Measurements from ENCODE around the gene STK4.

Gene STK4

DNA sequence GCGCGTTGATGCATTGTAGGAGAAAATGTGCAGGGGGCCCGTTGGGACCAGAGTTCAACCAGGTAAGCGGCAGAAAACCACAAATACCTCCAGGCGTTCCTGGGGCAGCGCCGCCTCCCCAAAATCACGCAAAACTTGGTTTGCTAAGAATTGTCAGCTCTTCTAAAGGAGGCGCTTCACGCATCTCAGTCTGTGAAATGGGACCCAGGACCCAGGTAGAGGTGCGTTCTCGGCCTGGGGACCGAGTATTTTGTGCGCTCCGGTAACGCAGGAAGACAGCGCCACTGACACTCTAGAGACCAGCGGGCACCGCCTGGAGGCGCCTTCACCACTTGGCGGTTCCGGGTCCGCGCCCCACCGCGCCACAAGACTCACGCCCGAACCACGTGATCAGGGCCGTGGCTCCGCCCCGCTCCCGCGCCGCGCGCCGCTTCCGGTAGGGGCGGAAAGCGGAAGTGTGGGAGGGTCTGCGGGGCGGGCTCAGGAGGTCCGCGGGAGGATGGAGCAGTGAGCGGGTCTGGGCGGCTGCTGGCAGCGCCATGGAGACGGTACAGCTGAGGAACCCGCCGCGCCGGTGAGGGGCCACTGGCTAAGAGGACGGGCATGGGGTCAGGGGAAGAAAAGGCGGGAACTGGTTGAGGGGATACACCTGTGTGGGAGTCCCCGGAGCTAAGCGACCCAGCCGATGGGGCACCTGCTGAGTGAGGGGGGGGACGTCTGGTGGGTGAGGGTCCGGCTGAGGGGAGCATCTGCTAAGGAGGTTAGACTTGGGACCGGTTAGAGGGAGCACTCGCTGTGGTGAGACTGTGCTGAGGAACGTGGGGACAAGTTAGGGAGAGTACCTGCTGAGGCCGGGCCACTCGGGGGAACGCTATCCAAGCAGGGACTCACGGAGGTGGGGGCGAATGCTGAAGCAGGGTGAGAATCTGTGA, at the start of gene STK4:
STK4 (plus strand) TSS at position 483 of the 932 bp plus-strand sequence; CDS start at position 540, 57 bp downstream.
- peak; percentile 90 for DNase-seq (ENCODE audit: low spot score)

GRCh38 chr20:44916586-44916985, 49.7 kb upstream of the STK4 start:
- no peak for DNase-seq (ENCODE audit: low spot score)

DNA sequence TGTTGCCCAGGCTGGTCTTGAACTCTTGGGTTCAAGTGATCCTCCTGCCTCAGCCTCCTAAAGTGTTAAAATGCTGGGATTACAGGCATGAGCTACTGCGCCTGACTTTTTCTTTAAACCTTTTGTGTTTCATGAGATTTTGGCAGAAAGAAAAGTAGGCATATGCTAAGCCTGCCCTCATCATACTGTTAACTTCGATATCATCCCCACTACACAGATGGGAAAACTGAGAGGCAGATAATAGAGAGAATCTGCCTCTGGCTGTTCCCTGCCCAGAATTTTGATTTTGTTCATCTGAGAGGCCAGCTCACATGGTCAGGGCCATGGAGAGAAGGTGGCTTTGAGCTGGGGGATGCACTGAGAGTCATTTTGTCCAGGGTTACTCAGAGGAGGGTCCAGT, 48.9 kb upstream of the STK4 start:
- DNase-seq (ENCODE audit: low spot score): no peak

DNA sequence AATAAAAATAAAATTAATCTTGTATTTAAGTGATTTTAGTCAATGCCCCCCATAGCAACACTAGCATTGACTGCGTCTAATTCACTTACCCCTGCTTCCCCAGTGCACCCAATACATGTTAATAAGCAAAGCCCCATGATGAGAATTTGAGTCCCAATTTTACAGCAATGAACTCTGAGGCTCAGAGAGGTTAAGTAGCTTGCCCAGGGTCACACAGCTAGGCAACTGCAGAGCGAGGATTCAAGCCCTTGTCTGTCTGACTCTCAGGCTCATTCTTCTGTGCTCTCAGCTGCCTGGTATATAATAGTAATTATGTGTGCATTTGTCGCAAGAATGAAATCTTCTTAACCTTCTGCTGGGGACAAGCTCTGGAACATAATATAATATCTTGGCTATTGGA, 48.0 kb upstream of the STK4 start:
- no peak for DNase-seq (ENCODE audit: low spot score)

GRCh38 chr20:44918761-44919160, 47.6 kb upstream of the STK4 start:
- no peak for DNase-seq (ENCODE audit: low spot score)

- no peak for DNase-seq (ENCODE audit: low spot score)
Observed at GRCh38 chr20:44921447-44921846, 44.9 kb upstream of the STK4 start.

- no peak for DNase-seq (ENCODE audit: low spot score)
Observed at GRCh38 chr20:44924541-44924940, 41.8 kb upstream of the STK4 start.

GRCh38 chr20:44928595-44928994, 37.7 kb upstream of the STK4 start:
- DNase-seq (ENCODE audit: low spot score): no peak

- DNase-seq (ENCODE audit: low spot score): no peak
Observed at GRCh38 chr20:44930517-44931168, 35.7 kb upstream of the STK4 start.

- DNase-seq (ENCODE audit: low spot score): no peak
Observed at GRCh38 chr20:44931911-44932310, 34.4 kb upstream of the STK4 start.

GRCh38 chr20:44932916-44933315, 33.4 kb upstream of the STK4 start:
- no peak for DNase-seq (ENCODE audit: low spot score)

DNA sequence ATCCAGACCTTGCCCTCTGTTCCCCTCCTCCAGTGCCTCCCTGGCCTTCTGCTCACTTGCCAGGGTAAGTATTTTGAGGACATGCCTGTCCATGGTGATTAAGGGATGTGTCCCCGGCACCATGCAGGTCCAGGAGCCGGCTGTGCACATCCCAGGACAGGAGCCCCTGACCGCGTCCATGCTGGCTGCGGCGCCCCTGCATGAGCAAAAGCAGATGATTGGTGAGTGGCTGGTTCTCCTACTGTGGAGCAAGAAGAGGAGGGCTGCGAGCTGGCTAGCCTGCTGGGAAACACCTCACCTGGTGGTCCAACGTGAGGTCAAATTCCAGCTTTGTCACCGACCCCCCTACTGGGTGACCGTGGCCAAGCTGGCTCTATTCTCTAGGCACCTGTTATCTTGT, 29.8 kb upstream of the STK4 start:
- no peak for DNase-seq (ENCODE audit: low spot score)

DNA sequence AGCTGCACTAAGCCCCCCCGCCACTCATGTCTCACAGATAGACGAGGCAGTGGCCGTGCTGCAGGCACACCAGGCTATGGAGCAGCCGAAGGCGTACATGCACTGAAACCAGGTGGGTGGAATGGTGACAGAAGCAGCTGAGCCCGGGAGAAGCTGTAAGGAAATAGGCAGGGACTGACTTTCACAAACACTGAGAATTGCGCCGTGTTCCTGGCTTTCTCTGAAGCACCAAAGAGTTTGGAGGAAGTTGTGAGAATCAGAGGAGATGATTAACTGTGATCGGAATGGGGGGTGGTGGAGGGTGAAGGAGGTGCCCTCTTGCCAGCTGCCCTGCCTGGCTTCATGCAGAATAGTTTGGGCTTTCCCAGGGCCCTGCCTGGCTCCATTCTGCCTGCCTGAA, 27.7 kb upstream of the STK4 start:
- DNase-seq (ENCODE audit: low spot score): no peak

GRCh38 chr20:44941120-44941691, 25.1 kb upstream of the STK4 start:
- no peak for DNase-seq (ENCODE audit: low spot score)

DNA sequence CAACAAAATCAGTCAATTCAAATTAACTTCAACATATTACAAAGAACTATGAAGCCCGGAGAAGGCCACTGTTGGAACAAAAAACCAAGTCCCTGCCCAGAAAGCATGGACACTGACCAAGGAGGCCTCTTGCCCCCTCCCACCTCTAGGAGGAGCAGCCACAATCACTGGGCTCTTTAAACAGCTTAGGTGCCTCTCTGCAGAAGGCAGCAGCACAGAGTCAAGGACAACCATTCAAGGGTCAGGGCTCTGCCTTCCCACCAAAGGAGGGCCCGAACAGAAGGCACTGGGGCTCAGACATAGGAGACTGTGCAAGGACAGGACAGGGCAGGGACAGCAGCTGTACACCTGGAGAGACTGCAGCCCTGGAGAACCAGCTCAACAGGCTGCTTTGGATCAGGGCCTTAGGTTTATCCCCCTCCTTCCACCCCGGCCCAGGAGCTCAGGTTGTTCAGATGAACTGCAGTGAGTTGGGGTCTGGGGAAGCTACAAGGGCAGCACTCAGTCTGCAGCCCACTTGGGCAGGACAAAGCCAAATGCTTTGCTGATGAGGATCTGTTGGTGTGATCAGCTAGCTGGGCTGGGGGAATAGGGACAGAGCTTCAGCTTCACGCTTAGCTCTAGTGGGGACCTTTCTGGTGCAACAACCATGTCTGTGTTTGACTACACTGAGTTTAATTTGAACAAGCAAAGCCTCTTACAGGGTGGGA, 23.9 kb upstream of the STK4 start:
- no peak for DNase-seq (ENCODE audit: low spot score)

DNA sequence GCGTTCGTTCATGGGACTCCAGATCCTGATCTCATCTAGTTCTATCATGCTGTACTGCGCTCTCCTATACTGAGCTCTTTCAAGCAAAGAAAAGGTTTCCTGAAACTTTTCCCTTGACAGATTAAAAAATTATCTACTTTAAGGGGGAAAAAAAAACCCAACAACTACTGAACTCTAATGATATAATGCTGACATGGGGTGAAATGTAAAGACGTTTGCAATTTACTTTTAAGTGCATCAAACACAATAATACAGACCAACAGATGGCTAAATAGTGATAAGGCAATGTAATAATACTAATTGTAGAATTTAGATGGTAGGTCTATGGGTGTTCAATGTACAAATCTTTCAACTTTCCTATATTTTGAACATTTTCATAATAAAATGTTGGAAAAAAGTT, 22.5 kb upstream of the STK4 start:
- DNase-seq (ENCODE audit: low spot score): no peak

GRCh38 chr20:44945261-44945660, 21.1 kb upstream of the STK4 start:
- no peak for DNase-seq (ENCODE audit: low spot score)

GRCh38 chr20:44946271-44946852, 19.9 kb upstream of the STK4 start:
- DNase-seq (ENCODE audit: low spot score): no peak

DNA sequence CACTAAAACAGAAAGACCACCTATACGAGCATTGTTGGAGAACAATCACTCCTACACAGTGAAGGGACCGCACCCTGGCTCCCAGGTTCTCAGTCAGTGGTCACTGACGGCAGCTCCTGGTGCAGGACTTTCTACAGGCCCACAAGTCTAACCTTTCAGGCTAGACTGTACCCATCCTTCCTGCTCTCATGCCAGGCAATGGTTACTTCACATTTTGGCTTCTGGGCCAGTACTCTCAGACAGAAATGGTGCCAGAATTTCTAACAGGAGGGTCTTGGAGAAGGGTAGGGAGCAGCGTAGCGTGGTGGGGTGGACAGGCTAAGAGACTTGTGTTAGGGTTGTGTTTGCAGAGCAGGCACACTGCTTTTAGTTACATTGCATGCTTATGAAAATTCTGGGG, 18.2 kb upstream of the STK4 start:
- DNase-seq (ENCODE audit: low spot score): no peak

GRCh38 chr20:44948513-44948912, 17.8 kb upstream of the STK4 start:
- no peak for DNase-seq (ENCODE audit: low spot score)

DNA sequence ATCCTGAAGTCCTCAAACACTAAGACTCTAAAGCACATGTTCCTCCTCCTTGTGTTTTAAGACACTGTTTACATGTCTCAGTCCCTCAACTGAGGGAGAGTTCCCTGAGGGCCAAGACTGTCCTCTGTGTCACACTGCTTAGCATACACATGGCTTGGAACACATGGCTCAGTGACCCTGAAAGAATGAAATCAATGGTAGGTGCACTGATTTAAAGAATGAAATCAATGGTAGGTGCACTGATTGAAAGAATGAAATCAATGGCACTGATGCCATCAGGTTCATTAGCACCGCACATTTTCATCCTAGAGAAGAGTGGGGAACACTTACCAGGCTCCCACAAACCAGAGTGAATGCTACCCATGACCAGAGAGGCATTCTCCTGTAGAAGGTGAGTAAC, 15.9 kb upstream of the STK4 start:
- no peak for DNase-seq (ENCODE audit: low spot score)

GRCh38 chr20:44952731-44953130, 13.6 kb upstream of the STK4 start:
- DNase-seq (ENCODE audit: low spot score): no peak
